ENCODE measurements around the gene FCGR2B. TPM values are rescaled to one million over a fixed set of nuclear protein-coding genes. Genes with fewer than 3 reads are reported as not detected.
"Not testable (repeated sequence)": the region's sequence is repeated elsewhere in the genome, so short reads cannot be mapped to it uniquely, and the experiment has no call there.

The FCGR2B gene
- total RNA-seq, 1 donor from 2014 or later, result 0.19 TPM

- DNase-seq (ENCODE audit: extremely low spot score, unreplicated experiment), result no peak
- peak overlapping the region; percentile 44 for H3K27ac Mint-ChIP-seq
- peak overlapping the region; percentile 54 for H3K4me3 Mint-ChIP-seq
- no peaks in the 10 kb centered on the region for H3K36me3 Mint-ChIP-seq
- peaks cover 6% of the 10 kb centered on the region for H3K4me1 Mint-ChIP-seq (ENCODE audit: unreplicated experiment)
- no peak for TF ChIP-seq CTCF (conservative IDR thresholded peaks at IDR 0.05)
- no peaks in the 10 kb centered on the region for H3K9me3 Mint-ChIP-seq
- peaks cover 59% of the 10 kb centered on the region for H3K27me3 Mint-ChIP-seq
Measured at GRCh38 chr1:161723459-161724141, 60.7 kb downstream of the FCGR2B start.

- Mint-ChIP-seq H3K27me3 (peaks cover 62% of the 10 kb centered on the region), H3K27ac (peak overlapping the region; percentile 85), H3K4me1 (ENCODE audit: unreplicated experiment) (peaks cover 13% of the 10 kb centered on the region), H3K4me3 (peak overlapping the region; percentile 97)
- not testable (repeated sequence) for H3K36me3 Mint-ChIP-seq; DNase-seq (ENCODE audit: extremely low spot score, unreplicated experiment); H3K9me3 Mint-ChIP-seq
Measured at GRCh38 chr1:161725258-161725907, 62.4 kb downstream of the FCGR2B start.

GRCh38 chr1:161725908-161726472 lies 63.0 kb downstream of the FCGR2B start:
- H3K36me3 Mint-ChIP-seq, result no peaks in the 10 kb centered on the region
- H3K9me3 Mint-ChIP-seq, result peaks cover 4% of the 10 kb centered on the region
- H3K27ac Mint-ChIP-seq, result peak overlapping the region; percentile 85
- TF ChIP-seq CTCF (conservative IDR thresholded peaks at IDR 0.05), result peak; percentile 73
- peaks cover 59% of the 10 kb centered on the region for H3K27me3 Mint-ChIP-seq
- peaks cover 13% of the 10 kb centered on the region for H3K4me1 Mint-ChIP-seq (ENCODE audit: unreplicated experiment)
- peak overlapping the region; percentile 97 for H3K4me3 Mint-ChIP-seq
- no peak for DNase-seq (ENCODE audit: extremely low spot score, unreplicated experiment)

GRCh38 chr1:161726473-161727255 lies 63.7 kb downstream of the FCGR2B start:
- Mint-ChIP-seq H3K9me3 (peaks cover 4% of the 10 kb centered on the region), H3K4me3 (peak overlapping the region; percentile 97), H3K27ac (peak overlapping the region; percentile 85), H3K36me3 (no peaks in the 10 kb centered on the region), H3K4me1 (ENCODE audit: unreplicated experiment) (peaks cover 13% of the 10 kb centered on the region), H3K27me3 (peaks cover 59% of the 10 kb centered on the region)
- DNase-seq (ENCODE audit: extremely low spot score, unreplicated experiment), result peak; percentile 87
- TF ChIP-seq CTCF (conservative IDR thresholded peaks at IDR 0.05), result peak; percentile 41

- Mint-ChIP-seq H3K4me1 (ENCODE audit: unreplicated experiment) (peaks cover 13% of the 10 kb centered on the region), H3K4me3 (peak overlapping the region; percentile 97), H3K27me3 (peaks cover 55% of the 10 kb centered on the region), H3K9me3 (peaks cover 4% of the 10 kb centered on the region), H3K27ac (peak overlapping the region; percentile 76), H3K36me3 (no peaks in the 10 kb centered on the region)
- TF ChIP-seq CTCF (conservative IDR thresholded peaks at IDR 0.05), result no peak
- DNase-seq (ENCODE audit: extremely low spot score, unreplicated experiment), result no peak
Measured at GRCh38 chr1:161727256-161727924, 64.4 kb downstream of the FCGR2B start.

Other genes starting within 250 kb of the FCGR2B start
- gene FCGR2A, start 157.7 kb upstream of the FCGR2B start, total RNA-seq (ENCODE audit: low replicate concordance), result 0.62 and 2.1 TPM in 2 replicates
- 0.77 and 1.0 TPM in 2 replicates for gene HSPA6, start 138.6 kb upstream of the FCGR2B start, total RNA-seq (ENCODE audit: low replicate concordance)
- 0.17 TPM in 1 of 2 replicates, not detected in the other for gene FCGR3A, start 113.3 kb upstream of the FCGR2B start, total RNA-seq (ENCODE audit: low replicate concordance)
- not detected in 2 replicates for gene FCGR3B, start 32.0 kb upstream of the FCGR2B start, total RNA-seq (ENCODE audit: low replicate concordance)
- gene FCRLA, start 44.1 kb downstream of the FCGR2B start, total RNA-seq (ENCODE audit: low replicate concordance), result 0.22 TPM in 1 of 2 replicates, not detected in the other
- gene FCRLB, start 58.4 kb downstream of the FCGR2B start, total RNA-seq (ENCODE audit: low replicate concordance), result 0.45 and 0.82 TPM in 2 replicates
- 23.7 and 34.0 TPM in 2 replicates for gene DUSP12, start 86.6 kb downstream of the FCGR2B start, total RNA-seq (ENCODE audit: low replicate concordance)
- 21.7 and 22.9 TPM in 2 replicates for gene ATF6, start 103.2 kb downstream of the FCGR2B start, total RNA-seq (ENCODE audit: low replicate concordance)